ENCODE data around the gene PPFIA2. TPM values are rescaled to one million over a fixed set of nuclear protein-coding genes. Genes with fewer than 3 reads are reported as not detected.

Gene PPFIA2
- total and polyA plus RNA-seq, 10 of the 15 experiments (the other 5 are each of a cell fraction or from before 2014, with no cell fraction given), result 0.06 to 0.39 (median 0.18) TPM; not detected in 6

GRCh38 chr12:81337886-81338285 lies 421.3 kb downstream of the PPFIA2 start:
- no peaks in the 10 kb centered on the region for H3K79me2 ChIP-seq (ENCODE audit: control insufficient read depth, insufficient read depth, low read length)
- RAD21 ChIA-PET (ENCODE audit: unreplicated experiment), result no interaction called here
- H3K9ac ChIP-seq (ENCODE audit: control insufficient read depth, insufficient read depth, low read length), result no peak overlapping the region
- POLR2A ChIA-PET, result no interaction called here
- WGBS (ENCODE audit: insufficient coverage, insufficient replicate concordance, low lambda C conversion rate, missing lambda C conversion rate), result 13% methylated on average over 2 of the region's 2 CpGs
- H2AFZ ChIP-seq (ENCODE audit: control insufficient read depth, low read depth, low read length), result no peak overlapping the region
- in situ Hi-C loops (cut with MboI) (no loop called here), intact Hi-C loops (cut with micrococcal nuclease; ENCODE audit: unreplicated experiment) (no loop called here)
- no peaks in the 10 kb centered on the region for H4K20me1 ChIP-seq (ENCODE audit: control insufficient read depth, insufficient read depth)
- ATAC-seq, result no peak
- H3K4me3 ChIP-seq, result no peak overlapping the region
- H3K36me3 ChIP-seq (ENCODE audit: control insufficient read depth in 2 of 2, insufficient read depth in 2 of 2, low read length in 1 of 2), result no peaks in the 10 kb centered on the region
- no peaks in the 10 kb centered on the region for H3K4me1 ChIP-seq (ENCODE audit: control insufficient read depth, insufficient read depth, low read length)
- H3K27ac ChIP-seq (ENCODE audit: control insufficient read depth, insufficient read depth), result no peak overlapping the region
- no peaks in the 10 kb centered on the region for H3K27me3 ChIP-seq (replicated peaks in 1 of 2; ENCODE audit: control insufficient read depth in 2 of 2, insufficient read depth in 2 of 2, low read length in 1 of 2)
- no peak overlapping the region for H3K4me2 ChIP-seq (ENCODE audit: control insufficient read depth, insufficient read depth)
- TF ChIP-seq ESRRA (IDR thresholded peaks at IDR 0.05; ENCODE audit: low read length), result no peak
- no peak for TF ChIP-seq USF1 (IDR thresholded peaks at IDR 0.05; ENCODE audit: borderline replicate concordance, extremely low read length, insufficient read depth, low read depth, low read length)
- no peak for TF ChIP-seq ZNF274 (IDR thresholded peaks at IDR 0.05; ENCODE audit: insufficient read depth, insufficient read length)
- TF ChIP-seq SUZ12 (IDR thresholded peaks at IDR 0.05; ENCODE audit: unreplicated experiment), result no peak
- TF ChIP-seq ASH2L (IDR thresholded peaks at IDR 0.05; ENCODE audit: borderline replicate concordance, low read depth), result no peak
- no peak for TF ChIP-seq SMARCA5 (IDR thresholded peaks at IDR 0.05)
- TF ChIP-seq IKZF1 (conservative IDR thresholded peaks at IDR 0.05), result no peak
- TF ChIP-seq PML (IDR thresholded peaks at IDR 0.05; ENCODE audit: low read length), result no peak
- no TSS peak for BruUV-seq (replicated peaks)
- no peaks in the 10 kb centered on the region for H3K9me3 ChIP-seq (replicated peaks; ENCODE audit: control insufficient read depth, insufficient read depth, low read length)
- SMC1A ChIA-PET (ENCODE audit: uncharacterized antibody, unreplicated experiment), result no interaction called here
- no peak for FAIRE-seq
- CTCF ChIA-PET, result no interaction called here
- no peak for DNase-seq (ENCODE audit: low read depth, low spot score)

- Histone ChIP-seq H3K79me2 (ENCODE audit: control insufficient read depth, insufficient read depth, low read length) (no peaks in the 10 kb centered on the region), H2AFZ (ENCODE audit: control insufficient read depth, low read depth, low read length) (no peak overlapping the region), H3K9me3 (replicated peaks; ENCODE audit: control insufficient read depth, insufficient read depth, low read length) (no peaks in the 10 kb centered on the region), H3K27me3 (replicated peaks in 1 of 2; ENCODE audit: control insufficient read depth in 2 of 2, insufficient read depth in 2 of 2, low read length in 1 of 2) (no peaks in the 10 kb centered on the region), H3K27ac (ENCODE audit: control insufficient read depth, insufficient read depth) (no peak overlapping the region), H3K4me1 (ENCODE audit: control insufficient read depth, insufficient read depth, low read length) (no peaks in the 10 kb centered on the region), H3K36me3 (ENCODE audit: control insufficient read depth in 2 of 2, insufficient read depth in 2 of 2, low read length in 1 of 2) (no peaks in the 10 kb centered on the region), H3K4me3 (no peak overlapping the region), H3K9ac (ENCODE audit: control insufficient read depth, insufficient read depth, low read length) (no peak overlapping the region), H3K4me2 (ENCODE audit: control insufficient read depth, insufficient read depth) (no peak overlapping the region), H4K20me1 (ENCODE audit: control insufficient read depth, insufficient read depth) (no peaks in the 10 kb centered on the region)
- 0% methylated on average over 2 of the region's 2 CpGs for WGBS (ENCODE audit: insufficient coverage, insufficient replicate concordance, low lambda C conversion rate, missing lambda C conversion rate)
- ChIA-PET POLR2A (no interaction called here), RAD21 (ENCODE audit: unreplicated experiment) (no interaction called here), CTCF (no interaction called here), SMC1A (ENCODE audit: uncharacterized antibody, unreplicated experiment) (no interaction called here)
- BruUV-seq (replicated peaks), result no TSS peak
- in situ Hi-C loops (cut with MboI) (no loop called here), intact Hi-C loops (cut with micrococcal nuclease; ENCODE audit: unreplicated experiment) (loop anchor here (1.0 kb wide), 1 partner anchor 9 kb away; no protein-coding TSS in a partner anchor)
- FAIRE-seq (no peak), DNase-seq (ENCODE audit: low read depth, low spot score) (no peak), ATAC-seq (no peak)
- TF ChIP-seq SUPT20H (IDR thresholded peaks at IDR 0.05; ENCODE audit: borderline replicate concordance, control insufficient read depth, low read depth, low read length) (no peak), SIN3A (IDR thresholded peaks at IDR 0.05; ENCODE audit: low read depth, low read length) (no peak), E2F4 (IDR thresholded peaks at IDR 0.05; ENCODE audit: low read depth, low read length) (no peak), ZSCAN29 (IDR thresholded peaks at IDR 0.05) (no peak), BACH1 (IDR thresholded peaks at IDR 0.05; ENCODE audit: borderline replicate concordance) (no peak), NFYA (IDR thresholded peaks at IDR 0.05; ENCODE audit: borderline replicate concordance, low read depth, low read length) (no peak), ZBTB33 (IDR thresholded peaks at IDR 0.05) (no peak), BRCA1 (IDR thresholded peaks at IDR 0.05; ENCODE audit: low read depth, low read length) (no peak), SMAD5 (IDR thresholded peaks at IDR 0.05; ENCODE audit: low read depth) (no peak)
These were observed 425.3 kb downstream of the PPFIA2 start for GRCh38 chr12:81333812-81334211.

All from GM12878 (cell line).